ENCODE data around the gene CHURC1.

Gene CHURC1

DNA sequence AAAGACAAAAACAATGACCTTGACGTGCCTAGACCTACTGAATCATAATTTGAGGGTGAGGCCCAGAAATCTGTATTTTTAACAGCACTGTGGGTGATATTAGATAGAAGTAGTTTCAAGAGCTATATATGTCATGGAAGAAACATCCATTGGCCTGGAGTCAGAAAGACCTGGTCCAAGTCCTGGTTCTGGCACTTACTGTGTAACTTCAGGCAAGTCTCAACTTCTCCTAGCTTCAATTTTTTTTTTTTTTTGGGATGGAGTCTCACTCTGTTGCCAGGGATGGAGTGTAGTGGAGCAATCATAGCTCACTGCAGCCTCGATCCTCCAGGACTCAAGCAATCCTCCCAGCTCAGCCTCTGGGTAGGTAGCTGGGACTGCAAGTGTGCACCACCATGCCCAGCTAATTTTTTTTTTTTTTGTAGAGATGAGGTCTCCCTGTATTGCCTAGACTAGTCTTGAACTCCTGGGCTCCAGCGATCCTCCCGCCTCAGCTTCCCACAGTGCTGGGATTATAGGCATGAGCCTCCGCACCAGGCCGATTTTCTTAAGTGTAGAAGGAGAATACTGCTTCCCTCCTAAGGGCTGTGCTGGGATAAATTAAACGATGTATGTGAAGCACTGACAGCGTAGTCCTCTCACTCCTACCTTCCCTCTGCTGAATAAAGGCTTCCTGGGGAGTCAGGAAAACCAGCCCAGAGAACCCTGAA lies 42.6 kb downstream of the CHURC1 start:
- TF ChIP-seq, protein P1, sequence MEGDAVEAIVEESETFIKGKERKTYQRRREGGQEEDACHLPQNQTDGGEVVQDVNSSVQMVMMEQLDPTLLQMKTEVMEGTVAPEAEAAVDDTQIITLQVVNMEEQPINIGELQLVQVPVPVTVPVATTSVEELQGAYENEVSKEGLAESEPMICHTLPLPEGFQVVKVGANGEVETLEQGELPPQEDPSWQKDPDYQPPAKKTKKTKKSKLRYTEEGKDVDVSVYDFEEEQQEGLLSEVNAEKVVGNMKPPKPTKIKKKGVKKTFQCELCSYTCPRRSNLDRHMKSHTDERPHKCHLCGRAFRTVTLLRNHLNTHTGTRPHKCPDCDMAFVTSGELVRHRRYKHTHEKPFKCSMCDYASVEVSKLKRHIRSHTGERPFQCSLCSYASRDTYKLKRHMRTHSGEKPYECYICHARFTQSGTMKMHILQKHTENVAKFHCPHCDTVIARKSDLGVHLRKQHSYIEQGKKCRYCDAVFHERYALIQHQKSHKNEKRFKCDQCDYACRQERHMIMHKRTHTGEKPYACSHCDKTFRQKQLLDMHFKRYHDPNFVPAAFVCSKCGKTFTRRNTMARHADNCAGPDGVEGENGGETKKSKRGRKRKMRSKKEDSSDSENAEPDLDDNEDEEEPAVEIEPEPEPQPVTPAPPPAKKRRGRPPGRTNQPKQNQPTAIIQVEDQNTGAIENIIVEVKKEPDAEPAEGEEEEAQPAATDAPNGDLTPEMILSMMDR (IDR thresholded peaks at IDR 0.05; ENCODE audit: low read depth, low read length, missing control alignments) = no peak
- DNase-seq (ENCODE audit: low read depth) = no peak
- no peak overlapping the region for H3K4me3 ChIP-seq (ENCODE audit: low read depth, low read length)
- in situ Hi-C loops (cut with HindIII; ENCODE audit: low sequenced_read_pairs) = no loop called here

DNA sequence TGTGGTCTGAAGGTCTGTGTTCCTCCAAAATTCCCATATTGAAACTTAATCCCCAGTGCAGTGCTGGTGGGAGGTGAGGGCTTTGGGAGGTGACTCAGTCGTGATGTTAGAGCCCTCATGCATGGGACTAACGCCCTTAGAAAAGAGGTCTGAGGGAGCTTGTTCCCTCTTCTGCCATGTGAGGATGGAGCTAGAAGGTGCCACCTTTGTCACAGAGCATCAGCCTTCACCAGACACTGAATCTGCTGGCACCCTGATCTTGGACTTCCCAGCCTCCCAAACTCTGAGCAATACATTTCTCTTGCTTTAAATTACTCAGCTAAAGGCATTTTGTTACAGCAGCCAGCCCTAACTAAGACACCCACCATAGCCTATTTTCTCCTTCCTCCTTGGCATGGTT lies 43.9 kb downstream of the CHURC1 start:
- DNase-seq (ENCODE audit: low read depth) = no peak
- H3K4me3 ChIP-seq (ENCODE audit: low read depth, low read length) = no peak overlapping the region
- in situ Hi-C loops (cut with HindIII; ENCODE audit: low sequenced_read_pairs) = no loop called here
- TF ChIP-seq, protein P1 (IDR thresholded peaks at IDR 0.05; ENCODE audit: low read depth, low read length, missing control alignments) = no peak

DNA sequence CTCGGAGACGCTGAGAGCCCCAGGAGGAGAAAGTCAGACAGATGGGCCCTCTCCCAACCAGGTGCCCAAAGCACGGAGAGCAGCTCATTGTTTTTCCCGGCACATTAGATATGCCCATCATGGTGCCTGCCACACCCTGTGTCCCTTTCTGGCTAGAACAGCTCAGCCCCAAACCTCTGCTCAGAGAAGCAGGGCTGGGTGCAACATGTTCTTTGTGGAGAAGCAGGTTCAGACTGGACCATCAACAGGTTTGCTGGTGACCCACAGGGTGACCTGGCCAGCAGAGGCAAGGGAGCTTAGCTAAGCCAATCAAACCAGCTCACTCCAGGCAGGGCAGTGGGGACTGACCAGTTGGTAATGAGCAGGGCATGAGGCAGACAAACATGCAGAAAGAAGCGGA lies 44.5 kb downstream of the CHURC1 start:
- TF ChIP-seq, protein P1 (IDR thresholded peaks at IDR 0.05; ENCODE audit: low read depth, low read length, missing control alignments) = no peak

DNA sequence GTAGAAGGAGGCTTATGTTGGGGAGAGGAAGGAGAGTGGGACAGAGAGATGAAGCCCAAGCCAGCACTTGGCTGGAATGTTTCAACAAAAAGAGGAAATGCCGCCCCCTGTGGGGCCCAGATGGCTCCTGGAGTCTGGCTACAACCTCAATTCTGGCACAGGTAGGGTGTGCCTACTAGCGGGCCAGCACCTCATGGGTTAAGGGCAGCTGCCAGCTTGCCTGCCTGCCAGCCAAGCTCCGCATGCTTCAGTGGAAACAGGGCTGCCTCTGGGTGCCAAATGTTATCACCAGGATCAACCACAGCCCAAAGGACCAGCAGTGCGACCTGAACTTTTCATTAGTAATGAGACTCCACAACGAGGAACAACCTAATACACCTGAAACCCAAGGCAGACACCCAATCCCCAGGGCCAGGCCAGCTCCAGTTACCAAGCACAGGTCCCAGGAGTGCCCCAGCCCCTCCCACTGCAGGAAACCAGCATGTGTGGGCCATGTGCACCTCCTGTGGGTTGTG lies 46.6 kb downstream of the CHURC1 start:
- H3K4me3 ChIP-seq (ENCODE audit: low read depth, low read length) = no peak overlapping the region
- in situ Hi-C loops (cut with HindIII; ENCODE audit: low sequenced_read_pairs) = no loop called here
- DNase-seq (ENCODE audit: low read depth) = no peak
- TF ChIP-seq, protein P1 (IDR thresholded peaks at IDR 0.05; ENCODE audit: low read depth, low read length, missing control alignments) = no peak

More for the DNA sequence above, 44.5 kb downstream of the CHURC1 start:
- no peak for DNase-seq (ENCODE audit: low read depth)
- no peak overlapping the region for H3K4me3 ChIP-seq (ENCODE audit: low read depth, low read length)
- in situ Hi-C loops (cut with HindIII; ENCODE audit: low sequenced_read_pairs) = no loop called here

DNA sequence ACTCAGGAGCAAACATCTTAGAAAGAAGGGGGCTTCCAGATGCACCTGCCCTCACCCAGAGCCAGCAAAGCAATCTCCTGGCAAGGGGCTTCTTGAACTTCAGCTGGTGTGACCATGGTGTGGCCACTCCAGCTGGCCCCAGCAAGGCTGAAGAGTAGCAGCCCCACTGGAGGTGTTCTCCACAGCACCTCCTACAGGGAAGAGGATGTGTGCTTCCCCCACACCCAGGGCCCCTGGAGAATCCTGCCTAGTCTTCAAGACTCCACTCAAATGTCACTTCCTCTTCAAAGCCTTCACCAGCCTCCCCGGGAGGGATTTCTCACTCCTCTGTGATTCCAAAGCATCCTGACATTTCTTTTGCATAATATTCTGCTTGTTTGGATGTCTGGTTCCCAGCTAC lies 49.4 kb downstream of the CHURC1 start:
- no peak for DNase-seq (ENCODE audit: low read depth)

DNA sequence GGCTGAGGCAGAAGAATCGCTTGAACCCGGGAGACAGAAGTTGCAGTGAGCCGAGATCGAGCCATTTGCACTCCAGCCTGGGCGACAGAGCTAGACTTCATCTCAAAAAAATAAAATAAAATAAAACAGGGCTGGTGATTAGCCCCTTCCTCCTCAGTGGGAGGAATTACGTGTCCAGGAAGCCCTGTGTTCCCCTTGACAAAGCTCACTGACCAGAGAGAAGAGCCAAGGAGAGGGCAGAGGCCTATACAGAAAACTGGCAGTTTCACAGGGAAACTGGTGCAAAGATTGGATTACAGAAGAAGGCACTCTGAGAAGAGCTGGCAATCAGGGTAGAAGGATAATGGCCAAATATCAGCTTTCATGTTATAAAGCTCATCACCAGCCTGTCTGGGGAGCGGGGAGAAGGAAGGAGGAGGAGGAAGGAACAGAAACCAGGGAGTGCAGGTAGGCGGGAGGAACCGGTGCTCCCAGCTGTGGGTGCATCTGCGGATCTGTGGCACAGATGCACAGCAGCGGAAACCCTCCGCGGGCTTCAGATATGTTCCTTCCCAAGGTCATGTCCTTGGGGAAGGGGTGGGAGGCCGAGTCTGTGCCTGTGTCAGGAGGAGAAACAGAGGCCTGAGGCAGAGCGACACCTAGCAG lies 51.2 kb downstream of the CHURC1 start:
- TF ChIP-seq, protein P1 (IDR thresholded peaks at IDR 0.05; ENCODE audit: low read depth, low read length, missing control alignments) = no peak
- no peak for DNase-seq (ENCODE audit: low read depth)
- H3K4me3 ChIP-seq (ENCODE audit: low read depth, low read length) = no peak overlapping the region
- in situ Hi-C loops (cut with HindIII; ENCODE audit: low sequenced_read_pairs) = no loop called here

More for the DNA sequence above, 49.4 kb downstream of the CHURC1 start:
- in situ Hi-C loops (cut with HindIII; ENCODE audit: low sequenced_read_pairs) = no loop called here
- TF ChIP-seq, protein P1 (IDR thresholded peaks at IDR 0.05; ENCODE audit: low read depth, low read length, missing control alignments) = no peak
- no peak overlapping the region for H3K4me3 ChIP-seq (ENCODE audit: low read depth, low read length)

Data from astrocyte of the cerebellum (primary cell).